GM06990 (cell line): ENCODE data around the gene TIGD7.

ENCODE experiments used
- DNase-seq: peaks from one replicate; pipeline ENCODE4 v3.0.0-alpha.2; 2011; ENCODE audit not compliant: insufficient read length; ENCODE audit errors: extremely low read depth
- H3K27me3 ChIP-seq: replicated peaks from 2 replicates; pipeline ENCODE4 v1.6.0; 2011; ENCODE audit warnings: low read length; ENCODE audit not compliant: control insufficient read depth, insufficient read depth
- H3K36me3 ChIP-seq: 2 replicates; pipeline ENCODE4 v1.5.1; 2011; ENCODE audit warnings: low read length; ENCODE audit not compliant: control insufficient read depth, insufficient read depth
- H3K4me3 ChIP-seq: replicated peaks from 2 replicates; pipeline ENCODE4 v1.5.1; 2011; ENCODE audit warnings: low read depth, mild to moderate bottlenecking, control low read depth, low read length
- CTCF ChIP-seq: IDR thresholded peaks from 2 replicates; pipeline ENCODE4 v1.5.1; 2011; ENCODE audit warnings: low read length, control low read depth, mild to moderate bottlenecking, inconsistent platforms; ENCODE audit not compliant: insufficient read depth, poor library complexity, severe bottlenecking

Gene TIGD7, protein sequence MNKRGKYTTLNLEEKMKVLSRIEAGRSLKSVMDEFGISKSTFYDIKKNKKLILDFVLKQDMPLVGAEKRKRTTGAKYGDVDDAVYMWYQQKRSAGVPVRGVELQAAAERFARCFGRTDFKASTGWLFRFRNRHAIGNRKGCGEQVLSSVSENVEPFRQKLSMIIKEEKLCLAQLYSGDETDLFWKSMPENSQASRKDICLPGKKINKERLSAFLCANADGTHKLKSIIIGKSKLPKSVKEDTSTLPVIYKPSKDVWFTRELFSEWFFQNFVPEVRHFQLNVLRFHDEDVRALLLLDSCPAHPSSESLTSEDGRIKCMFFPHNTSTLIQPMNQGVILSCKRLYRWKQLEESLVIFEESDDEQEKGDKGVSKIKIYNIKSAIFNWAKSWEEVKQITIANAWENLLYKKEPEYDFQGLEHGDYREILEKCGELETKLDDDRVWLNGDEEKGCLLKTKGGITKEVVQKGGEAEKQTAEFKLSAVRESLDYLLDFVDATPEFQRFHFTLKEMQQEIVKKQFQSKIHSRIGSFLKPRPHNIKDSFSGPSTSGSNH

GRCh38 chr16:3305109-3306068 is at the start of gene TIGD7, which contains the start of gene ZNF75A:
TIGD7 (minus strand) TSS chr16:3305430; CDS start chr16:3300614, 4,816 bp downstream.
ZNF75A (plus strand) TSS chr16:3305497; CDS start chr16:3308429, 2,932 bp downstream.
- peak within 1 kb of the TSS; percentile 78 for H3K4me3 ChIP-seq
- peaks cover 6% of the 10 kb centered on the region for H3K36me3 ChIP-seq
- DNase-seq: peak; percentile 91
- H3K27me3 ChIP-seq: no peaks in the 10 kb centered on the region
- peak; percentile 1 for TF ChIP-seq CTCF

- Histone ChIP-seq H3K27me3 (no peaks in the 10 kb centered on the region), H3K36me3 (no peaks in the 10 kb centered on the region), H3K4me3 (no peak overlapping the region)
- TF ChIP-seq CTCF: no peak
- no peak for DNase-seq
These were observed 43.9 kb upstream of the TIGD7 start for GRCh38 chr16:3349175-3349574.

DNA sequence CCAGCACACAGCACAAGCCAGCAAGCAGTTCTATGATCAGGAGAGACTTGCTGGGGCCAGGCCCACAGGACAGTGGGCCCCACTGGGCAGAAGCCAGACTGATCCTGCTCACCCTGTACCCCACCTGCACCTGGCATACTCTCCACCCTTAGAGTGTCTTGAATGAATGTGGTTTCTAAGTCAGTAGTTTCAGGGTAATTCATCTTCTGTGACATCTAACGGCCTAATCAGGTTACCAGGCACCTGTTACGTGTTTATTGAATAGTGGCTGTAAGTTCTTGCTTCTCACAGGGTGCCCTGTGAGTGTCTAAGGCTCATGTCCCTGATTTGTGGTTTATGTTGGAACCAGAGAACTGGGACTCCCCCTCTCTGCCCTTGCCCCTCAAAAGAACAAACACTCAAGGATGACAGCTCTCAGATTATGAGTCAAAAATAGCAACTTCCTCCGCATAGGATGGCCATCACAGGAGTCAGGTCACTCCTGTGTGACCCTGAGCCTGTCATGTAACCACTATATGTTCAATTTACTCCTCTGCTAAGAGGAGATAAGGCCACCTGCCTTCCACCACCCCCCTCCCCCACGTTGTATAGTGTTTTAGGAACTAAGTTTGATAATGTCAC is 43.4 kb upstream of the TIGD7 start:
- no peak for TF ChIP-seq CTCF
- no peak overlapping the region for H3K4me3 ChIP-seq

GRCh38 chr16:3347586-3347985 is 42.4 kb upstream of the TIGD7 start:
- TF ChIP-seq CTCF: no peak
- Histone ChIP-seq H3K4me3 (no peak overlapping the region), H3K36me3 (no peaks in the 10 kb centered on the region), H3K27me3 (no peaks in the 10 kb centered on the region)
- DNase-seq: no peak

More for the DNA sequence above, 43.4 kb upstream of the TIGD7 start:
- Histone ChIP-seq H3K27me3 (no peaks in the 10 kb centered on the region), H3K36me3 (no peaks in the 10 kb centered on the region)
- peak; percentile 36 for DNase-seq

GRCh38 chr16:3346041-3346440 is 40.8 kb upstream of the TIGD7 start:
- Histone ChIP-seq H3K27me3 (no peaks in the 10 kb centered on the region), H3K4me3 (no peak overlapping the region), H3K36me3 (no peaks in the 10 kb centered on the region)
- no peak for TF ChIP-seq CTCF
- no peak for DNase-seq
